Activated CD8-positive, alpha-beta memory T cell treated with anti-CD3 and anti-CD28 coated beads, Interleukin-2, amount 50 U/mL, for 1 hour (primary cell): ENCODE data around the gene KNSTRN.
A peak's percentile ranks its signal among the peaks of the same experiment; 100 is the strongest.

ENCODE experiments used
- DNase-seq: peaks from one replicate; pipeline ENCODE4 v3.0.0-alpha.2; 2020; ENCODE audit errors: extremely low read depth

Gene KNSTRN

GRCh38 chr15:40397688-40398412 lies 15.3 kb downstream of the KNSTRN start:
- no peak for DNase-seq

- DNase-seq, result no peak
These were observed 15.9 kb downstream of the KNSTRN start for GRCh38 chr15:40398413-40398873.

GRCh38 chr15:40399370-40399769 lies 16.8 kb downstream of the KNSTRN start:
- DNase-seq, result no peak

GRCh38 chr15:40405501-40406381 lies 23.2 kb downstream of the KNSTRN start, which contains the start of gene IVD:
Gene IVD (plus strand): TSS chr15:40405795. CDS start chr15:40405828, 33 bp downstream.
- DNase-seq, result peak; percentile 74

- DNase-seq, result no peak
These were observed 24.9 kb downstream of the KNSTRN start for GRCh38 chr15:40407330-40407990.

GRCh38 chr15:40409366-40409765 lies 26.8 kb downstream of the KNSTRN start:
- DNase-seq, result no peak

- no peak for DNase-seq
These were observed 28.0 kb downstream of the KNSTRN start for GRCh38 chr15:40410476-40410875.

- DNase-seq, result no peak
These were observed 29.7 kb downstream of the KNSTRN start for GRCh38 chr15:40412095-40412759.

GRCh38 chr15:40413036-40413435 lies 30.5 kb downstream of the KNSTRN start:
- DNase-seq, result no peak

- DNase-seq, result no peak
These were observed 32.3 kb downstream of the KNSTRN start for GRCh38 chr15:40414816-40415215.

GRCh38 chr15:40415226-40415625 lies 32.7 kb downstream of the KNSTRN start:
- no peak for DNase-seq

- DNase-seq, result no peak
These were observed 33.5 kb downstream of the KNSTRN start for GRCh38 chr15:40416056-40416455.

- no peak for DNase-seq
These were observed 35.6 kb downstream of the KNSTRN start for GRCh38 chr15:40418126-40418525.

- DNase-seq, result no peak
These were observed 37.7 kb downstream of the KNSTRN start for GRCh38 chr15:40420071-40420713.

GRCh38 chr15:40420793-40421192 lies 38.3 kb downstream of the KNSTRN start:
- DNase-seq, result no peak

GRCh38 chr15:40421246-40422157 lies 39.0 kb downstream of the KNSTRN start:
- peak; percentile 41 for DNase-seq

GRCh38 chr15:40424483-40425115 lies 42.1 kb downstream of the KNSTRN start:
- DNase-seq, result no peak

- no peak for DNase-seq
These were observed 43.2 kb downstream of the KNSTRN start for GRCh38 chr15:40425681-40426080.

GRCh38 chr15:40427188-40427587 lies 44.7 kb downstream of the KNSTRN start:
- DNase-seq, result no peak

- no peak for DNase-seq
These were observed 45.7 kb downstream of the KNSTRN start for GRCh38 chr15:40428185-40428584.
